Measurements from ENCODE around the gene MYO1D. TPM values are rescaled to one million over a fixed set of nuclear protein-coding genes. Genes with fewer than 3 reads are reported as not detected.
A peak's percentile ranks its signal among the peaks of the same experiment; 100 is the strongest.

MYO1D gene
- total RNA-seq, 1 experiment from 2014 or later: 57.2 TPM

- CTCF ChIA-PET: interaction anchor here (0.6 kb wide), 2 partner anchors 13 to 147 kb away, joined by 3 to 5 read pairs; no protein-coding TSS in a partner anchor
- no TSS peak for BruUV-seq (replicated peaks)
- H3K4me3 Mint-ChIP-seq (ENCODE audit: low read depth, unreplicated experiment): no peak overlapping the region
- H3K36me3 Mint-ChIP-seq (ENCODE audit: insufficient read depth, unreplicated experiment): peaks cover 4% of the 10 kb centered on the region
- H3K27ac Mint-ChIP-seq (ENCODE audit: unreplicated experiment): no peak overlapping the region
- no peaks in the 10 kb centered on the region for H3K9me3 Mint-ChIP-seq (ENCODE audit: low read depth, unreplicated experiment)
- intact Hi-C loops (cut with micrococcal nuclease; ENCODE audit: unreplicated experiment): no loop called here
- DNase-seq: no peak
- H3K27me3 Mint-ChIP-seq (ENCODE audit: unreplicated experiment): no peaks in the 10 kb centered on the region
- TF ChIP-seq CTCF (IDR thresholded peaks at IDR 0.05; ENCODE audit: unreplicated experiment): no peak
- H3K4me1 Mint-ChIP-seq (ENCODE audit: low read depth, unreplicated experiment): peaks cover 15% of the 10 kb centered on the region
These were observed 352.9 kb downstream of the MYO1D start for GRCh38 chr17:32523827-32524552.

- BruUV-seq (replicated peaks): no TSS peak
- CTCF ChIA-PET: interaction anchor here (0.6 kb wide), 1 partner anchor 13 kb away, joined by 3 read pairs; no protein-coding TSS in a partner anchor
- Mint-ChIP-seq H3K4me1 (ENCODE audit: low read depth, unreplicated experiment) (peaks cover 15% of the 10 kb centered on the region), H3K9me3 (ENCODE audit: low read depth, unreplicated experiment) (no peaks in the 10 kb centered on the region), H3K36me3 (ENCODE audit: insufficient read depth, unreplicated experiment) (peaks cover 4% of the 10 kb centered on the region), H3K27ac (ENCODE audit: unreplicated experiment) (no peak overlapping the region), H3K4me3 (ENCODE audit: low read depth, unreplicated experiment) (no peak overlapping the region), H3K27me3 (ENCODE audit: unreplicated experiment) (no peaks in the 10 kb centered on the region)
- DNase-seq: no peak
- intact Hi-C loops (cut with micrococcal nuclease; ENCODE audit: unreplicated experiment): no loop called here
- no peak for TF ChIP-seq CTCF (IDR thresholded peaks at IDR 0.05; ENCODE audit: unreplicated experiment)
These were observed 353.8 kb downstream of the MYO1D start for GRCh38 chr17:32523017-32523680.

- Mint-ChIP-seq H3K4me1 (ENCODE audit: low read depth, unreplicated experiment) (peaks cover 15% of the 10 kb centered on the region), H3K27me3 (ENCODE audit: unreplicated experiment) (no peaks in the 10 kb centered on the region), H3K27ac (ENCODE audit: unreplicated experiment) (no peak overlapping the region), H3K4me3 (ENCODE audit: low read depth, unreplicated experiment) (no peak overlapping the region), H3K9me3 (ENCODE audit: low read depth, unreplicated experiment) (no peaks in the 10 kb centered on the region), H3K36me3 (ENCODE audit: insufficient read depth, unreplicated experiment) (no peaks in the 10 kb centered on the region)
- TF ChIP-seq CTCF (IDR thresholded peaks at IDR 0.05; ENCODE audit: unreplicated experiment): no peak
- CTCF ChIA-PET: no interaction called here
- DNase-seq: no peak
- BruUV-seq (replicated peaks): no TSS peak
- intact Hi-C loops (cut with micrococcal nuclease; ENCODE audit: unreplicated experiment): no loop called here
These were observed 356.1 kb downstream of the MYO1D start for GRCh38 chr17:32520737-32521404.

- DNase-seq: no peak
- Mint-ChIP-seq H3K9me3 (ENCODE audit: low read depth, unreplicated experiment) (no peaks in the 10 kb centered on the region), H3K27me3 (ENCODE audit: unreplicated experiment) (no peaks in the 10 kb centered on the region), H3K4me3 (ENCODE audit: low read depth, unreplicated experiment) (peak overlapping the region; percentile 62), H3K27ac (ENCODE audit: unreplicated experiment) (no peak overlapping the region), H3K36me3 (ENCODE audit: insufficient read depth, unreplicated experiment) (no peaks in the 10 kb centered on the region), H3K4me1 (ENCODE audit: low read depth, unreplicated experiment) (peaks cover 15% of the 10 kb centered on the region)
- intact Hi-C loops (cut with micrococcal nuclease; ENCODE audit: unreplicated experiment): no loop called here
- TF ChIP-seq CTCF (IDR thresholded peaks at IDR 0.05; ENCODE audit: unreplicated experiment): no peak
- CTCF ChIA-PET: no interaction called here
- no TSS peak for BruUV-seq (replicated peaks)
These were observed 356.7 kb downstream of the MYO1D start for GRCh38 chr17:32520104-32520701.
